AG04449 (cell line): Measurements from ENCODE around the gene DVL2.

Experiments used
- CTCF ChIA-PET: fragments of 350-600 bp; formaldehyde crosslinking; extraction: SDS; loops from one replicate; lab custom pipeline; 2021; ENCODE audit warnings: antibody characterized with exemption; lab: Yijun Ruan, JAX
- POLR2A ChIA-PET: fragments of 400-600, 350-600 bp; formaldehyde crosslinking; extraction: SDS; loops from one replicate; lab custom pipeline; 2020; ENCODE audit warnings: antibody characterized with exemption, inconsistent platforms; lab: Yijun Ruan, JAX
- DNase-seq: peaks from one replicate; pipeline ENCODE4 v3.0.0-alpha.2; 2010; ENCODE audit warnings: low read depth, low spot score
- H3K4me3 ChIP-seq: 2 replicates; pipeline ENCODE4 v1.5.1; 2011; ENCODE audit warnings: low read depth, mild to moderate bottlenecking, control low read depth, low read length
- TF ChIP-seq, protein P1 (sequence below): IDR thresholded peaks from one replicate; pipeline ENCODE4 v1.5.1; 2011; ENCODE audit warnings: mild to moderate bottlenecking, moderate library complexity, low read length, control low read depth, inconsistent platforms; ENCODE audit not compliant: insufficient read depth; ENCODE audit errors: missing control alignments

The DVL2 gene

DNA sequence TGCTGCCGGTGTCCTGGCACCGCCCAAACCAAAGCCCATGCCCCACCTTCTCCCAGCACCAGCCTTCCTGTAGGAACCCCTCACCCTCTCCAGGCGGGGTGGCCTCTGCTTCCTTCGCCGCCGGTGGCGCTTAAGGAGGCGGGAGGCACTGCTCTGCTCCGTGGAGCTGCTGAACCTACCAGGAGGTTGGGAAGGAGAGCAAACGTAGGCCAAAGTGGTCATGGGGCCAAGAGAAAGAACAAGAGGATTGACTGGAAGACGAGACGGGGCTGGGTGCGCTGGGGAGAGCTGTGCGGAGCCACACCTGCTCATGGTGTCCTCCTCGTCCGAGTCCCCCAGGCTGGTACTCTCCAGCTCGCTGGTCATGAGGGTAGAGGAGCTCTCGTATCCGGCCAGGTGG is 4.8 kb downstream of the DVL2 start:
- CTCF ChIA-PET: interaction anchor here (1.5 to 1.7 kb wide), 2 partner anchors 9 to 52 kb away, joined by 3 to 12 read pairs; no protein-coding TSS in a partner anchor
- POLR2A ChIA-PET: interaction anchor here (1.0 kb wide), 1 partner anchor 10 kb away, joined by 5 read pairs; the partner anchor contains the start of genes ACADVL and DLG4
- H3K4me3 ChIP-seq: no peak overlapping the region
- TF ChIP-seq, protein P1, sequence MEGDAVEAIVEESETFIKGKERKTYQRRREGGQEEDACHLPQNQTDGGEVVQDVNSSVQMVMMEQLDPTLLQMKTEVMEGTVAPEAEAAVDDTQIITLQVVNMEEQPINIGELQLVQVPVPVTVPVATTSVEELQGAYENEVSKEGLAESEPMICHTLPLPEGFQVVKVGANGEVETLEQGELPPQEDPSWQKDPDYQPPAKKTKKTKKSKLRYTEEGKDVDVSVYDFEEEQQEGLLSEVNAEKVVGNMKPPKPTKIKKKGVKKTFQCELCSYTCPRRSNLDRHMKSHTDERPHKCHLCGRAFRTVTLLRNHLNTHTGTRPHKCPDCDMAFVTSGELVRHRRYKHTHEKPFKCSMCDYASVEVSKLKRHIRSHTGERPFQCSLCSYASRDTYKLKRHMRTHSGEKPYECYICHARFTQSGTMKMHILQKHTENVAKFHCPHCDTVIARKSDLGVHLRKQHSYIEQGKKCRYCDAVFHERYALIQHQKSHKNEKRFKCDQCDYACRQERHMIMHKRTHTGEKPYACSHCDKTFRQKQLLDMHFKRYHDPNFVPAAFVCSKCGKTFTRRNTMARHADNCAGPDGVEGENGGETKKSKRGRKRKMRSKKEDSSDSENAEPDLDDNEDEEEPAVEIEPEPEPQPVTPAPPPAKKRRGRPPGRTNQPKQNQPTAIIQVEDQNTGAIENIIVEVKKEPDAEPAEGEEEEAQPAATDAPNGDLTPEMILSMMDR: no peak
- no peak for DNase-seq

DNA sequence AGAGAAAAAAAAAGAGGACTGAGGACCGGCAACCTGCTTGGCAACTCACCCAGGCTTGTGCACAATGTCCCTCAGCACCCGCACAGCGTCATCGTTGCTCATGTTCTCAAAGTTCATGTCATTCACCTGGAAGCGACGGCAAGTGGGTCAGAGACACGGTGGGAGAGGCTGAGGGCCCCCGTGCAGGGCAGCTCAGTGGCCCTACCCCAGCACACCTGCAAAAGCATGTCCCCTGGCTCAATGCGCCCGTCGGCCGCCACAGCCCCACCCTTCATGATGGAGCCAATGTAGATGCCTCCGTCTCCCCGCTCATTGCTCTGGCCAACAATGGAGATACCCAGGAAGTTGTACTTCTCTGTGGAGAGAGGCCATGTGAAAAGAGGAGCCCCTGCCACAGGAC is 5.4 kb downstream of the DVL2 start:
- ChIA-PET CTCF (interaction anchor here (1.5 kb wide), 1 partner anchor 52 kb away, joined by 3 read pairs; no protein-coding TSS in a partner anchor), POLR2A (interaction anchor here (1.0 kb wide), 1 partner anchor 9 kb away, joined by 5 read pairs; the partner anchor contains the start of genes ACADVL and DLG4)
- H3K4me3 ChIP-seq: no peak overlapping the region
- TF ChIP-seq, protein P1: no peak
- DNase-seq: no peak

DNA sequence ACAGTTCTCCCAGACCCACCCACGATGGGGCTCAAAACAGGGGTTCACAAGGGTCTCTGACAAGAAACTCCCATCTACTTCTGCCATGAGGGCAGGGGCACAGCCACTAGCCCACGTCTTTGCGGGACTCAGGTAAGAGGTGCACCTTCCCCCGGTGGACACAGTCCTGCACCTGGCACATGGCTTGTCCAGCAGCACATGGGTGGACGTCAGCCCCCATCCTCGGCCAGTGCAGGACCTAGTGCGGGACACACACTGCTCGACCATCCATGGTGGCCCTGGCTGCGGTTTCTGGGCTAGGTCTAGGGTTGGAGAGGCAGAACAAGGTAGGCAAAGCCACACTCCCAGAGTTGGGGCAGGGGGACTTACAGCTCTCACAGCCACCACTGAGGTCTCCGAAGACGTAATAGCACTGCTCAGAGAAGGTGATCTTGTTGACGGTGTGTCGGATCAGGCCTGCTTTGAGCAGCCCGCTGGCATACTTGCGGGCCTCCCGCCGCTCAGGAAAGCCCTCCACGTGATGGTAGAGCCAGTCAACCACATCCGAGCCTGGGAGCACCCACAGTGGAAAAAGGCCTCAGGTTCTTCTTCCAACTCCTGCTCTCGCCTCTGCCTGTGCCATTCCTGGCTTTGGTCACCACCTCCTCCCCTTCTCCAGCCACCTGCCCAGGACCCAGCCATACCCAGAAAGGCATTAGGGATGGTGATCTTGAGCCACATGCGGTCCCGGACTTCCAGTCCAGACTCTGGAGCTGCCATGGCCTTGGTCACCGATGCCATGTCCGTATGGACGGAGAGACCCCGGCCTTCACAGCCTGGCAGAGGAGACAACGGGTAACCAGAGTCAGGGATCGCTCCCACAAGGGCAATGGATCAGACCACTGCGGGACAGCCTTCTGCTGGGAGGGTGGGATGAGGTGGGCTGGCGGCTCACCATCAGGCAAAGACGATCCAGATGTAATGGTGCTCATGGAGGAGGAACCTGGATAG is 7.3 kb downstream of the DVL2 start:
- no peak overlapping the region for H3K4me3 ChIP-seq
- TF ChIP-seq, protein P1: no peak
- no peak for DNase-seq
- ChIA-PET CTCF (no interaction called here), POLR2A (no interaction called here)

DNA sequence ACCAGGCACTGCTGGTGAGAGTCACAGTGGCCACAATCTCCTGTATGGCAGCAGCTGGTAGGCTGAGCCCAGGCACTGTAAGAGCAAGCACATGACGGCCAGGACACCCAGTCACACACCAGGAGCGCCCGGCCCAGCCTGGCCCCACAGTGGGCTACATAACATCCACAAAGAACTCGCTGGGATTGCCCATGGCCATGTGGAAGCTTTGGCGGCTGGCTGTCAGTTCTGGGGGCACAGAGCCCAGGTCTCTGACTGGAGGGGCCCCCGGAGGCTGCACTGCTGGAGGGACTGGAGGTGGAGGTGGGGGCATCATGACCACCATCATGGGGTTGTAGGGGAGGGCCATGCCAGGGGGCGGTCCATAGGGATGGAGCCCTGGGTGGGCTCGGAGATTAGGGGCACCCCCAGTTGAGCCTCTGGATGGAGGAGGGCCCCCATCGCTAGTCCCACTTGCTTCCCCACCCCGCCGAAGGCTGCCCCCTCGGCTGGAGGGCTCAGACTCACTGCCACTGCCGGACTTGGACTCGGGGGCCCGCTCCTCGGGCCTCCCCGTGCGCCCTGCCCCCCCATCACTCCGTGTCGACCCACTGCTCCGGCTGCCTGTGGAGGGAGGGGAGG is 8.5 kb downstream of the DVL2 start:
- TF ChIP-seq, protein P1: no peak
- DNase-seq: no peak
- ChIA-PET CTCF (interaction anchor here (1.1 to 1.9 kb wide), 2 partner anchors 12 to 71 kb away, joined by 4 read pairs; no protein-coding TSS in a partner anchor), POLR2A (no interaction called here)
- no peak overlapping the region for H3K4me3 ChIP-seq

DNA sequence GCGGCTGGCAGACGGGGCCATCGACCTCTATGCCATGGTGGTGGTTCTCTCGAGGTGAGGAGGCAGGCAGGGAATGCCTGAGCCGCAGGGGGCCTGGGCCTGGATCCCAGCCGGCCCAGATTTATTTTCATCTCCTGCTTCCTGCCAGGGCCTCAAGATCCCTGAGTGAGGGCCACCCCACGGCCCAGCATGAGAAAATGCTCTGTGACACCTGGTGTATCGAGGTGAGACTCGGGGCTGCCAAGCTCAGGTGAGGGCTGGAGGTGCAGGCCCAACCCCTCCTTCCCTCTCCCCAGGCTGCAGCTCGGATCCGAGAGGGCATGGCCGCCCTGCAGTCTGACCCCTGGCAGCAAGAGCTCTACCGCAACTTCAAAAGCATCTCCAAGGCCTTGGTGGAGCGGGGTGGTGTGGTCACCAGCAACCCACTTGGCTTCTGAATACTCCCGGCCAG is 9.6 kb downstream of the DVL2 start:
- CTCF ChIA-PET: interaction anchor here (1.3 to 1.9 kb wide), 2 partner anchors 9 to 10 kb away, joined by 4 read pairs; no protein-coding TSS in a partner anchor
- TF ChIP-seq, protein P1: no peak
- POLR2A ChIA-PET: interaction anchor here (0.7 to 6.6 kb wide), 2 partner anchors 8 to 9 kb away, joined by 4 to 82 read pairs; partner anchors contain the start of gene DVL2
- H3K4me3 ChIP-seq: no peak overlapping the region
- DNase-seq: no peak
